Hepatocyte (in vitro differentiated cells): Measurements from ENCODE around the gene DDN. TPM values are rescaled to one million over a fixed set of nuclear protein-coding genes. Genes with fewer than 3 reads are reported as not detected.

Experiments used
- DNase-seq: peaks from one replicate; pipeline ENCODE4 v3.0.0-alpha.2; 2016; ENCODE audit warnings: low spot score
- H2AFZ ChIP-seq: fragments of 200-600 bp; sonication (generic); 2 replicates; pipeline ENCODE4 v1.6.0; 2016; ENCODE audit warnings: antibody characterized with exemption, mild to moderate bottlenecking
- H3K27ac ChIP-seq: fragments of 200-600 bp; sonication (generic); 2 replicates; pipeline ENCODE4 v1.5.1; 2016; ENCODE audit warnings: mild to moderate bottlenecking
- H3K27me3 ChIP-seq: fragments of 200-600 bp; sonication (generic); 2 replicates; pipeline ENCODE4 v1.6.1; 2016
- H3K36me3 ChIP-seq: fragments of 200-600 bp; sonication (generic); replicated peaks from 2 replicates; pipeline ENCODE4 v1.5.1; 2016; ENCODE audit warnings: low read depth; ENCODE audit not compliant: insufficient read depth
- H3K4me1 ChIP-seq: fragments of 200-600 bp; sonication (generic); 2 replicates; pipeline ENCODE4 v1.5.1; 2016; ENCODE audit warnings: mild to moderate bottlenecking, moderate library complexity; ENCODE audit not compliant: insufficient read depth
- H3K4me2 ChIP-seq: fragments of 200-600 bp; sonication (generic); 2 replicates; pipeline ENCODE4 v1.6.0; 2016
- H3K4me3 ChIP-seq: fragments of 200-600 bp; sonication (generic); 2 replicates; pipeline ENCODE4 v1.5.1; 2016; ENCODE audit warnings: mild to moderate bottlenecking
- H3K79me2 ChIP-seq: fragments of 200-600 bp; sonication (generic); 2 replicates; pipeline ENCODE4 v1.6.0; 2017; ENCODE audit warnings: mild to moderate bottlenecking
- H3K9me2 ChIP-seq: fragments of 200-600 bp; sonication (generic); replicated peaks from 2 replicates; pipeline ENCODE4 v1.6.0; 2017; ENCODE audit warnings: mild to moderate bottlenecking; ENCODE audit not compliant: insufficient read depth
- H3K9me3 ChIP-seq: fragments of 200-600 bp; sonication (generic); 2 replicates; pipeline ENCODE4 v1.5.1; 2016; ENCODE audit warnings: low read depth, mild to moderate bottlenecking
- H4K20me1 ChIP-seq: fragments of 200-600 bp; sonication (generic); 2 replicates; pipeline ENCODE4 v1.6.0; 2016; ENCODE audit warnings: mild to moderate bottlenecking; ENCODE audit not compliant: insufficient read depth, poor library complexity, severe bottlenecking
- CTCF ChIP-seq: fragments of 200-600 bp; sonication (generic); IDR thresholded peaks from 2 replicates; pipeline ENCODE4 v1.5.1; 2016; ENCODE audit warnings: antibody characterized with exemption, mild to moderate bottlenecking; ENCODE audit not compliant: poor library complexity
- EZH2 ChIP-seq: fragments of 200-600 bp; sonication (generic); IDR thresholded peaks from 2 replicates; pipeline ENCODE4 v1.6.1; 2016; ENCODE audit warnings: antibody characterized with exemption, mild to moderate bottlenecking, borderline replicate concordance
- EZH2phosphoT487 ChIP-seq: fragments of 200-600 bp; sonication (generic); IDR thresholded peaks from one replicate; pipeline ENCODE4 v1.6.1; 2018; ENCODE audit warnings: antibody characterized with exemption, mild to moderate bottlenecking, low read depth, moderate library complexity; ENCODE audit not compliant: unreplicated experiment, severe bottlenecking
- WGBS: methylation state at CpG from one replicate; pipeline ENCODE4 v1.1.6; 2016; ENCODE audit warnings: low lambda C conversion rate; ENCODE audit errors: missing lambda C conversion rate; 5-methylcytosine and 5-hydroxymethylcytosine counted together
- polyA plus RNA-seq: library from polyadenylated mRNA; unstranded; fragments of >200 nt; fragmentation: Nextera tagmentation; extraction: Ambion mirVana; gene quantifications from 2 replicates; pipeline ENCODE4 v1.2.1, GENCODE V29; 2016
- small RNA-seq: library from RNA; depleted of rRNA; stranded (forward); fragments of <200 nt; gene quantifications from one replicate; pipeline ENCODE3, GENCODE V24; 2014
- total RNA-seq: library from RNA; depleted of rRNA; stranded (reverse); fragments of >200 nt; gene quantifications from 2 replicates; pipeline ENCODE4 v1.2.3, GENCODE V29; 2014

Gene DDN
- total and polyA plus RNA-seq, 2 experiments from 2014 or later, result 0.10 TPM; not detected in 1

GRCh38 chr12:48947727-48948126 lies 51.4 kb downstream of the DDN start:
- WGBS, result 89% methylated on average over 3 of the region's 3 CpGs
- Histone ChIP-seq H3K4me3 (no peak overlapping the region), H3K36me3 (no peaks in the 10 kb centered on the region), H3K4me1 (no peaks in the 10 kb centered on the region), H2AFZ (no peak overlapping the region), H4K20me1 (peaks cover 75% of the 10 kb centered on the region), H3K9me3 (no peaks in the 10 kb centered on the region), H3K9me2 (no peaks in the 10 kb centered on the region), H3K79me2 (peaks cover 94% of the 10 kb centered on the region), H3K27ac (no peak overlapping the region), H3K4me2 (no peak overlapping the region), H3K27me3 (no peaks in the 10 kb centered on the region)
- DNase-seq, result no peak
- TF ChIP-seq EZH2phosphoT487 (no peak), CTCF (no peak), EZH2 (no peak)

GRCh38 chr12:48946943-48947342 lies 52.2 kb downstream of the DDN start:
- Histone ChIP-seq H3K79me2 (peaks cover 91% of the 10 kb centered on the region), H3K27me3 (no peaks in the 10 kb centered on the region), H3K4me3 (no peak overlapping the region), H3K9me3 (no peaks in the 10 kb centered on the region), H3K36me3 (no peaks in the 10 kb centered on the region), H4K20me1 (peaks cover 74% of the 10 kb centered on the region), H3K4me2 (no peak overlapping the region), H3K4me1 (no peaks in the 10 kb centered on the region), H3K27ac (peak overlapping the region; percentile 18), H3K9me2 (no peaks in the 10 kb centered on the region), H2AFZ (no peak overlapping the region)
- DNase-seq, result no peak
- TF ChIP-seq EZH2, result no peak
- TF ChIP-seq EZH2phosphoT487, result no peak
- no peak for TF ChIP-seq CTCF
- WGBS, result 86% methylated on average over 6 of the region's 6 CpGs

- H2AFZ ChIP-seq, result no peak overlapping the region
- H3K4me3 ChIP-seq, result no peak overlapping the region
- no peaks in the 10 kb centered on the region for H3K27me3 ChIP-seq
- no peaks in the 10 kb centered on the region for H3K9me3 ChIP-seq
- H3K79me2 ChIP-seq, result peaks cover 88% of the 10 kb centered on the region
- H3K4me1 ChIP-seq, result no peaks in the 10 kb centered on the region
- no peak for DNase-seq
- TF ChIP-seq EZH2phosphoT487 (no peak), CTCF (no peak), EZH2 (no peak)
- no peak overlapping the region for H3K27ac ChIP-seq
- H4K20me1 ChIP-seq, result peaks cover 72% of the 10 kb centered on the region
- no peaks in the 10 kb centered on the region for H3K9me2 ChIP-seq
- H3K4me2 ChIP-seq, result no peak overlapping the region
- no peaks in the 10 kb centered on the region for H3K36me3 ChIP-seq
Observed at GRCh38 chr12:48946205-48946604, 53.0 kb downstream of the DDN start.

Small RNA genes within 50 kb of the gene (small RNA-seq; reads per million reads assigned to genes)
- gene RNU6-940P, result not detected

Other genes with a start within 250 kb of the DDN start
- gene ADCY6, start 210.3 kb downstream of the DDN start, total RNA-seq, result 27.9 and 37.7 TPM in 2 replicates
- 19.0 and 22.7 TPM in 2 replicates for gene ADCY6, start 210.3 kb downstream of the DDN start, polyA plus RNA-seq
- 14.2 and 23.2 TPM in 2 replicates for gene CACNB3, start 180.9 kb downstream of the DDN start, total RNA-seq
- gene CACNB3, start 180.9 kb downstream of the DDN start, polyA plus RNA-seq, result 24.1 and 28.6 TPM in 2 replicates
- 73.1 and 74.8 TPM in 2 replicates for gene DDX23, start 147.2 kb downstream of the DDN start, total RNA-seq
- 41.7 and 46.5 TPM in 2 replicates for gene DDX23, start 147.2 kb downstream of the DDN start, polyA plus RNA-seq
- 25.8 and 39.1 TPM in 2 replicates for gene RND1, start 133.5 kb downstream of the DDN start, total RNA-seq
- 78.5 and 99.1 TPM in 2 replicates for gene RND1, start 133.5 kb downstream of the DDN start, polyA plus RNA-seq
- 30.4 and 37.8 TPM in 2 replicates for gene FKBP11, start 73.9 kb downstream of the DDN start, total RNA-seq
- 201 and 232 TPM in 2 replicates for gene FKBP11, start 73.9 kb downstream of the DDN start, polyA plus RNA-seq
- gene ARF3, start 41.9 kb downstream of the DDN start, total RNA-seq, result 67.7 and 71.3 TPM in 2 replicates
- 57.6 and 61.6 TPM in 2 replicates for gene ARF3, start 41.9 kb downstream of the DDN start, polyA plus RNA-seq
- 0.30 TPM in 1 of 2 replicates, not detected in the other for gene WNT10B, start 27.6 kb downstream of the DDN start, total RNA-seq
- 0.77 and 1.1 TPM in 2 replicates for gene WNT10B, start 27.6 kb downstream of the DDN start, polyA plus RNA-seq
- gene WNT1, start 21.1 kb downstream of the DDN start, total RNA-seq, result not detected in 2 replicates
- gene WNT1, start 21.1 kb downstream of the DDN start, polyA plus RNA-seq, result not detected in 2 replicates
- 61.5 and 69.8 TPM in 2 replicates for gene PRKAG1, start 19.4 kb upstream of the DDN start, total RNA-seq
- 39.9 and 46.0 TPM in 2 replicates for gene PRKAG1, start 19.4 kb upstream of the DDN start, polyA plus RNA-seq
- gene KMT2D, start 61.4 kb upstream of the DDN start, total RNA-seq, result 18.2 and 37.3 TPM in 2 replicates
- gene KMT2D, start 61.4 kb upstream of the DDN start, polyA plus RNA-seq, result 31.2 and 39.8 TPM in 2 replicates
- gene RHEBL1, start 70.6 kb upstream of the DDN start, total RNA-seq, result 0.30 TPM in 1 of 2 replicates, not detected in the other
- not detected in 2 replicates for gene RHEBL1, start 70.6 kb upstream of the DDN start, polyA plus RNA-seq
- gene DHH, start 95.4 kb upstream of the DDN start, total RNA-seq, result 0.28 TPM in 1 of 2 replicates, not detected in the other
- gene DHH, start 95.4 kb upstream of the DDN start, polyA plus RNA-seq, result not detected in 2 replicates
- gene LMBR1L, start 111.5 kb upstream of the DDN start, total RNA-seq, result 33.3 and 55.1 TPM in 2 replicates
- gene LMBR1L, start 111.5 kb upstream of the DDN start, polyA plus RNA-seq, result 74.1 and 79.8 TPM in 2 replicates
- gene TUBA1B, start 132.0 kb upstream of the DDN start, total RNA-seq, result 652 and 722 TPM in 2 replicates
- gene TUBA1B, start 132.0 kb upstream of the DDN start, polyA plus RNA-seq, result 558 and 608 TPM in 2 replicates
- 358 and 379 TPM in 2 replicates for gene TUBA1A, start 189.7 kb upstream of the DDN start, total RNA-seq
- gene TUBA1A, start 189.7 kb upstream of the DDN start, polyA plus RNA-seq, result 333 and 338 TPM in 2 replicates